H1 (cell line): ENCODE data around the gene PHF10. TPM values are rescaled to one million over a fixed set of nuclear protein-coding genes. Genes with fewer than 3 reads are reported as not detected.

Experiments
- CTCF ChIA-PET: fragments of 300-600 bp; sonication (Branson Sonifier 250); formaldehyde crosslinking; loops from one replicate; lab custom pipeline; 2021; ENCODE audit not compliant: partially characterized antibody; lab: Charles Lee
- POLR2A ChIA-PET: fragments of 300-600 bp; sonication (Branson Sonifier 250); formaldehyde crosslinking; loops from one replicate; lab custom pipeline; 2021; ENCODE audit warnings: inconsistent platforms; ENCODE audit not compliant: partially characterized antibody; lab: Charles Lee
- DNase-seq, 2 experiments: peaks; one replicate each; pipeline versions ENCODE4 v3.0.0 to v3.0.0-alpha.2; 2010 to 2022; ENCODE audit warnings: low spot score in 2 of 2, low read depth in 1 of 2, mixed read lengths in 1 of 2
- FAIRE-seq: peaks from 2 replicates; lab custom pipeline; 2011; peaks lifted over from hg19 to GRCh38; lab: Jason Lieb, UNC
- H2AFZ ChIP-seq: 2 replicates; pipeline ENCODE4 v1.8.1; 2012; ENCODE audit warnings: low read length, inconsistent platforms
- H2AK5ac ChIP-seq: 2 replicates; pipeline ENCODE4 v1.6.1; 2013; ENCODE audit warnings: low read depth, low read length
- H2BK120ac ChIP-seq: replicated peaks from 2 replicates; pipeline ENCODE3; 2013; ENCODE audit warnings: low read depth, low read length, inconsistent platforms
- H2BK12ac ChIP-seq: 2 replicates; pipeline ENCODE4 v1.6.1; 2013; ENCODE audit warnings: low read depth, low read length
- H2BK15ac ChIP-seq: 2 replicates; pipeline ENCODE4 v1.6.1; 2013; ENCODE audit warnings: low read length
- H2BK20ac ChIP-seq: 2 replicates; pipeline ENCODE4 v1.6.1; 2013; ENCODE audit warnings: low read length
- H2BK5ac ChIP-seq: 2 replicates; pipeline ENCODE4 v1.6.1; 2013; ENCODE audit warnings: low read depth, low read length
- H3K14ac ChIP-seq: 2 replicates; pipeline ENCODE4 v1.6.1; 2013; ENCODE audit warnings: inconsistent platforms; ENCODE audit not compliant: insufficient read length
- H3K18ac ChIP-seq: 2 replicates; pipeline ENCODE4 v1.6.1; 2013; ENCODE audit warnings: low read length; ENCODE audit errors: extremely low read depth
- H3K23ac ChIP-seq: 2 replicates; pipeline ENCODE4 v1.6.1; 2013; ENCODE audit warnings: inconsistent platforms; ENCODE audit not compliant: insufficient read length
- H3K23me2 ChIP-seq: 2 replicates; pipeline ENCODE4 v1.6.1; 2013; ENCODE audit warnings: low read depth, low read length
- H3K27ac ChIP-seq: 2 replicates; pipeline ENCODE4 v1.6.1; 2011; ENCODE audit warnings: low read depth, low read length, inconsistent platforms
- H3K27me3 ChIP-seq, 4 experiments: replicated peaks in 1 of 4; 1 replicate in 1 of 4; 2 replicates in 3 of 4; pipeline versions ENCODE4 v1.6.1 to v1.8.1; 2011 to 2013; ENCODE audit warnings: low read length in 3 of 4, mild to moderate bottlenecking in 3 of 4, inconsistent platforms in 2 of 4, mixed read lengths in 2 of 4, moderate library complexity in 1 of 4; ENCODE audit not compliant: control insufficient read depth in 3 of 4, insufficient read depth in 3 of 4; ENCODE audit errors: extremely low read depth in 1 of 4
- H3K36me3 ChIP-seq, 4 experiments: 2 replicates each; pipeline versions ENCODE4 v1.6.1 to v1.8.1; 2011 to 2013; ENCODE audit warnings: mild to moderate bottlenecking in 4 of 4, low read length in 3 of 4, moderate library complexity in 2 of 4, control low read depth in 1 of 4, inconsistent platforms in 1 of 4; ENCODE audit not compliant: insufficient read depth in 4 of 4, control insufficient read depth in 2 of 4
- H3K4ac ChIP-seq: replicated peaks from 2 replicates; pipeline ENCODE3; 2013; ENCODE audit warnings: low read length, low read depth, mixed read lengths, inconsistent platforms; ENCODE audit not compliant: insufficient read length
- H3K4me1 ChIP-seq, 4 experiments: replicated peaks in 1 of 4; 1 replicate in 1 of 4; 2 replicates in 3 of 4; pipeline versions ENCODE4 v1.6.1 to v1.8.1; 2011 to 2013; ENCODE audit warnings: low read length in 3 of 4, inconsistent platforms in 2 of 4, mixed read lengths in 1 of 4; ENCODE audit not compliant: insufficient read depth in 4 of 4, control insufficient read depth in 3 of 4
- H3K4me2 ChIP-seq, 2 experiments: 2 replicates each; pipeline versions ENCODE4 v1.6.1 to v1.8.1; 2011 to 2013; ENCODE audit warnings: low read depth in 2 of 2, low read length in 2 of 2, control low read depth in 1 of 2, inconsistent platforms in 1 of 2, mild to moderate bottlenecking in 1 of 2; ENCODE audit not compliant: insufficient read depth in 1 of 2
- H3K4me3 ChIP-seq, 4 experiments: fragments of 200-600, 300-600 bp in 1 of 4; sonication (generic), shearing (Covaris generic), sonication (Bioruptor Twin) in 1 of 4; 2 replicates each; pipeline versions ENCODE4 v1.5.1 to v1.8.1; 2011 to 2016; ENCODE audit warnings: low read length in 4 of 4, low read depth in 3 of 4, control low read depth in 2 of 4, inconsistent platforms in 2 of 4, mild to moderate bottlenecking in 2 of 4, mixed read lengths in 1 of 4, moderate library complexity in 1 of 4; ENCODE audit not compliant: insufficient read depth in 2 of 4; ENCODE audit errors: extremely low read depth in 1 of 4
- H3K56ac ChIP-seq: replicated peaks from 2 replicates; pipeline ENCODE3; 2013; ENCODE audit warnings: low read depth, mild to moderate bottlenecking, mixed read lengths, low read length, inconsistent platforms; ENCODE audit not compliant: insufficient read length
- H3K79me1 ChIP-seq: 2 replicates; pipeline ENCODE4 v1.6.1; 2013; ENCODE audit warnings: low read depth, low read length, control low read depth
- H3K79me2 ChIP-seq, 2 experiments: 2 replicates each; pipeline versions ENCODE4 v1.6.1 to v1.8.1; 2012 to 2013; ENCODE audit warnings: low read length in 2 of 2, mild to moderate bottlenecking in 2 of 2, inconsistent platforms in 1 of 2; ENCODE audit not compliant: insufficient read depth in 2 of 2, control insufficient read depth in 1 of 2
- H3K9ac ChIP-seq, 4 experiments: replicated peaks in 1 of 4; 1 replicate in 1 of 4; 2 replicates in 3 of 4; pipeline versions ENCODE4 v1.6.1 to v1.8.1; 2011 to 2013; ENCODE audit warnings: low read depth in 3 of 4, low read length in 3 of 4, control low read depth in 2 of 4, mild to moderate bottlenecking in 2 of 4, moderate library complexity in 2 of 4, inconsistent platforms in 1 of 4; ENCODE audit errors: extremely low read depth in 1 of 4
- H3K9me3 ChIP-seq, 2 experiments: 2 replicates each; pipeline versions ENCODE4 v1.6.1 to v1.8.1; 2012 to 2013; ENCODE audit warnings: mild to moderate bottlenecking in 2 of 2, moderate library complexity in 2 of 2, control low read depth in 1 of 2, inconsistent platforms in 1 of 2, low read depth in 1 of 2, low read length in 1 of 2, mixed read lengths in 1 of 2; ENCODE audit not compliant: insufficient read depth in 2 of 2
- H4K20me1 ChIP-seq, 2 experiments: replicated peaks in 1 of 2; 2 replicates each; pipeline versions ENCODE3 to v1.8.1; 2011 to 2013; ENCODE audit warnings: inconsistent platforms in 2 of 2, low read length in 2 of 2, mild to moderate bottlenecking in 1 of 2; ENCODE audit not compliant: insufficient read depth in 2 of 2, control insufficient read depth in 1 of 2
- H4K5ac ChIP-seq: 2 replicates; pipeline ENCODE4 v1.6.1; 2013; ENCODE audit warnings: low read length, low read depth, mixed read lengths, inconsistent platforms; ENCODE audit not compliant: insufficient read length
- H4K8ac ChIP-seq: 2 replicates; pipeline ENCODE4 v1.8.0; 2013; ENCODE audit warnings: mild to moderate bottlenecking, moderate library complexity, low read length, inconsistent platforms; ENCODE audit not compliant: insufficient read depth; ENCODE audit errors: extremely low read depth
- H4K91ac ChIP-seq: replicated peaks from 2 replicates; pipeline ENCODE3; 2013; ENCODE audit warnings: low read length, mixed read lengths, inconsistent platforms; ENCODE audit not compliant: insufficient read length
- MAX ChIP-seq: IDR thresholded peaks from 2 replicates; pipeline ENCODE4 v1.6.1; 2012; ENCODE audit warnings: inconsistent platforms
- POLR2AphosphoS5 ChIP-seq: IDR thresholded peaks from 2 replicates; pipeline ENCODE4 v1.6.1; 2011; ENCODE audit warnings: low read depth, low read length
- WGBS, 2 experiments: shearing (Covaris generic) in 1 of 2; methylation state at CpG; one replicate each; pipeline versions ENCODE4 v1.1.6 to v1.1.7; 2013 to 2015; ENCODE audit warnings: low lambda C conversion rate in 2 of 2, mixed read lengths in 2 of 2, inconsistent platforms in 1 of 2, low coverage in 1 of 2, missing lambda C conversion rate in 1 of 2; ENCODE audit not compliant: insufficient replicate concordance in 2 of 2, insufficient coverage in 1 of 2, insufficient read length in 1 of 2; ENCODE audit errors: extremely low coverage in 1 of 2, missing lambda C conversion rate in 1 of 2; 5-methylcytosine and 5-hydroxymethylcytosine counted together
- polyA plus RNA-seq, 7 experiments: library from polyadenylated mRNA; depleted of rRNA in 3 of 7; stranded (reverse) in 5 of 7; unstranded in 2 of 7; fragments of >200 nt in 5 of 7; fragments of 200-250 nt in 2 of 7; gene quantifications; 1 replicate in 5 of 7; 2 replicates in 1 of 7; 4 replicates in 1 of 7; pipeline versions ENCODE4 v1.2.1 to v1.2.3, GENCODE V29; 2011 to 2013; ENCODE audit warnings: missing spikeins in 2 of 7, mixed read lengths in 2 of 7
- total RNA-seq: library from RNA; stranded (reverse); fragmentation: NEBNext Ultra II Directional; extraction: Animal tissue kit (Norgen Biotek cat#: 25700); gene quantifications from 2 replicates; pipeline ENCODE4 v1.2.1, GENCODE V29; 2021

Gene PHF10
- total and polyA plus RNA-seq, 2 of the 8 experiments (the other 6 are each of a cell fraction or from before 2014, with no cell fraction given) = 15.6 to 51.1 TPM

- Histone ChIP-seq H2BK120ac (no peak overlapping the region), H4K20me1 (no peaks in the 10 kb centered on the region), H2AFZ (no peak overlapping the region), H3K14ac (no peak overlapping the region), H3K23me2 (no peaks in the 10 kb centered on the region), H2BK5ac (no peak overlapping the region), H3K36me3 (no peaks in the 10 kb centered on the region), H2BK20ac (no peak overlapping the region), H3K9me3 (no peaks in the 10 kb centered on the region), H3K18ac (no peak overlapping the region), H3K27me3 (no peaks in the 10 kb centered on the region), H4K5ac (no peak overlapping the region), H2BK15ac (no peak overlapping the region), H3K9ac (no peak overlapping the region), H3K4me3 (no peak overlapping the region), H3K23ac (no peak overlapping the region), H3K79me2 (peaks cover 0 to 6% of the 10 kb centered on the region in 2 experiments; a peak in 2 of 4 replicates), H2AK5ac (no peak overlapping the region), H3K4me1 (no peaks in the 10 kb centered on the region), H4K91ac (no peak overlapping the region), H3K4ac (no peak overlapping the region), H3K27ac (no peak overlapping the region), H3K79me1 (no peaks in the 10 kb centered on the region; the same call in 1 of the 2 replicates), H3K4me2 (no peak overlapping the region), H4K8ac (no peak overlapping the region), H3K56ac (no peak overlapping the region), H2BK12ac (no peak overlapping the region)
- FAIRE-seq (no peak), DNase-seq (no peak)
- CTCF ChIA-PET = no interaction called here
- POLR2A ChIA-PET = interaction anchor here (0.9 kb wide), 1 partner anchor 43 kb away, joined by 3 read pairs; no protein-coding TSS in a partner anchor
- 90% methylated on average over 3 of the region's 3 CpGs; no CpG with 5 or more reads in 1 of the 2 experiments for WGBS, 2 experiments
- TF ChIP-seq POLR2AphosphoS5 (no peak), MAX (no peak)
These were observed 21.1 kb upstream of the PHF10 start for GRCh38 chr6:169745405-169745804.
